Esophagus squamous epithelium (tissue), 4 donors: ENCODE measurements around the gene BRICD5.

Experiments used
- POLR2A ChIP-seq, 4 donors: fragments of 450-650 bp; IDR thresholded peaks; one replicate each; pipeline ENCODE4 v1.6.1; 2017; ENCODE audit warnings: antibody characterized with exemption in 4 of 4, mild to moderate bottlenecking in 4 of 4, moderate library complexity in 3 of 4
- TF ChIP-seq, protein P1 (sequence below), 6 experiments: fragments of 450-650 bp in 4 of 6; fragments of 200-600 bp in 2 of 6; sonication (generic) in 2 of 6; IDR thresholded peaks; one replicate each; pipeline ENCODE4 v1.5.1; 2016 to 2019; ENCODE audit warnings: antibody characterized with exemption in 6 of 6, mild to moderate bottlenecking in 4 of 6, moderate library complexity in 4 of 6

DNA sequence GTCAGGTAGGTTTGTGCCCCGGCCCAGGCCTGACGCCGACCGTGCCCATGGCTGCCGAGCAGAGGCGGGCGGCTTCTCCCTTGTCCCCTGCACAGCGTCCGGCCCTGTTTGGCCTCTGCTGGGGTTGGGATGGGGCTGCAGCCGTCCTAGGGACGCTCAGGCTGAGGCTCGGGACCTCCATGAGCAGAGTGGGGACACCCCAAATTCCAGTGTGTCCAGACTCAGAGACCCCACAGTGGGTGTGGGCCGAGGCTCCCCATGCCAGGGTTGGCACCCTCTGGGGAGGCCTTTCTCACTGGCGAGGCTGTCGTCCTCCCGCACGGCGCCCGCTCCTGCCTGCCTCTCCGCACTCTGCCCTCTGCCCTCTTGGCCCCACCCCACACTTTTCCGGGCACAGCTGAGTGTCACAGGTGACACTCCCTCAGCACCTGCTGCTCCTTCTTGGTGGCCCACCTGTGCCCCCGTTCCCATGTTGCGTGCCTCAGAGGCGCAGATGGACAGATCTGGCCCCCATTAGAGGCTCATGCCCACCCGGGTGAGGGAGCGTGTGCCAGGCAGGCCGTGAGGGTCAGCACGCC, 39.0 kb downstream of the BRICD5 start:
- TF ChIP-seq, protein P1, sequence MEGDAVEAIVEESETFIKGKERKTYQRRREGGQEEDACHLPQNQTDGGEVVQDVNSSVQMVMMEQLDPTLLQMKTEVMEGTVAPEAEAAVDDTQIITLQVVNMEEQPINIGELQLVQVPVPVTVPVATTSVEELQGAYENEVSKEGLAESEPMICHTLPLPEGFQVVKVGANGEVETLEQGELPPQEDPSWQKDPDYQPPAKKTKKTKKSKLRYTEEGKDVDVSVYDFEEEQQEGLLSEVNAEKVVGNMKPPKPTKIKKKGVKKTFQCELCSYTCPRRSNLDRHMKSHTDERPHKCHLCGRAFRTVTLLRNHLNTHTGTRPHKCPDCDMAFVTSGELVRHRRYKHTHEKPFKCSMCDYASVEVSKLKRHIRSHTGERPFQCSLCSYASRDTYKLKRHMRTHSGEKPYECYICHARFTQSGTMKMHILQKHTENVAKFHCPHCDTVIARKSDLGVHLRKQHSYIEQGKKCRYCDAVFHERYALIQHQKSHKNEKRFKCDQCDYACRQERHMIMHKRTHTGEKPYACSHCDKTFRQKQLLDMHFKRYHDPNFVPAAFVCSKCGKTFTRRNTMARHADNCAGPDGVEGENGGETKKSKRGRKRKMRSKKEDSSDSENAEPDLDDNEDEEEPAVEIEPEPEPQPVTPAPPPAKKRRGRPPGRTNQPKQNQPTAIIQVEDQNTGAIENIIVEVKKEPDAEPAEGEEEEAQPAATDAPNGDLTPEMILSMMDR (IDR thresholded peaks at IDR 0.05), result no peak
- no peak for TF ChIP-seq POLR2A (IDR thresholded peaks at IDR 0.05)
